ENCODE data around the gene MEGF8. TPM values are rescaled to one million over a fixed set of nuclear protein-coding genes. Genes with fewer than 3 reads are reported as not detected.

MEGF8 gene
- polyA plus RNA-seq, 1 donor from 2014 or later, result 21.5 TPM

DNA sequence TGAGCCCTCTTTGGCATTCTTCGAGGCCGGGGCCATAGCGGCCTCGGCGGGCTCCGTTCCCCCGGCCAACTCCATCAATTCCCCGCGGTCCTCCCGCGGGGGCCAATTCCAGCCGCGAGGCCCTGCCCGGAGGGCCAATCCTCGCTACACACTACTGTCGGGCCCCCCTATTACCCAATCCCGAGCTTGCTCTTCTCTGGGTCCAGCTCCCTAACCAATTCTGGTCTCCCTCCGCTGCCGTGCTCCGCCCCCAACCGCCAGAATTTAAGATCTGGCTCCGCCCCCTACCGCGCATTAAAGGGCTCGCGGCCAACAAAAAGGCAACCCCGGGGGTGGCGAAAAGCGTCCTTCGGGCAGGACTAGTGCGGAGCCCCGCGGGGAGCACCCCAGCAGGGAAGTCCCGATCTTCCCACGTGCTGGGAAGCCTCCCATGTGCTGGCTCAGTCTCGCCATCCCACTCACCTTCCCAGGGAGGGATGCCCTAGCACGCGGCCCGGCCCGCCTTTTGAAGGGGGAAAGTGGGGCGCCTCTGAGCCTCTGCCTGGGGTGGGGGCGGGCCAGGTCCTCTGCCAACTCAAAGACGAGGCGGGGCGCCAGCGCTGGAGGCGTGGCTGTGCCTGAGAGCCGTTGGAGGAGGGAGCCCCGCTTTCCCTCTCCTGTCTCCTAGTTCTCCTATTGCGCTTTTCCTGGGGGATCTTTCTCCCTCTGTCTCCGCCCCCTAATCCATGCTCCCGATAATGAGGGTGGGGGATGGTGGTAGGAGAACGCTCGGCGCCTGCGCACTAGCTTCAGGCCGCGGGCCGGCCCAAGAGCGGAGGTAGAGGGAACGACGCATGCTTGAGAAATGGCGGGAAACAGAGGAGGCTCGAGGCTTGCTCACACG lies 98.3 kb downstream of the MEGF8 start:
- H3K9me2 ChIP-seq (ENCODE audit: insufficient read depth, low read length), result no peaks in the 10 kb centered on the region
- H3K27ac ChIP-seq (ENCODE audit: low read length), result peak overlapping the region; percentile 79
- peak overlapping the region; percentile 82 for H3K9ac ChIP-seq (ENCODE audit: low read length)
- no peaks in the 10 kb centered on the region for H4K20me1 ChIP-seq (ENCODE audit: insufficient read depth)
- no peaks in the 10 kb centered on the region for H3F3A ChIP-seq (ENCODE audit: insufficient read depth, low read length, poor library complexity, severe bottlenecking)
- no peaks in the 10 kb centered on the region for H3K36me3 ChIP-seq (ENCODE audit: insufficient read depth, low read length)
- no peaks in the 10 kb centered on the region for H3K79me2 ChIP-seq (replicated peaks; ENCODE audit: insufficient read depth, low read length)
- peak; percentile 10 for TF ChIP-seq REST (IDR thresholded peaks at IDR 0.05; ENCODE audit: borderline replicate concordance)
- no peak for TF ChIP-seq CTCF (IDR thresholded peaks at IDR 0.05; ENCODE audit: poor library complexity, severe bottlenecking)
- no peak for TF ChIP-seq EP300 (conservative IDR thresholded peaks at IDR 0.05; ENCODE audit: poor library complexity, severe bottlenecking)
- TF ChIP-seq RAD21 (conservative IDR thresholded peaks at IDR 0.05), result no peak
- no peak for TF ChIP-seq POLR2AphosphoS5 (IDR thresholded peaks at IDR 0.05)
- peak; percentile 85 for TF ChIP-seq MXI1 (conservative IDR thresholded peaks at IDR 0.05; ENCODE audit: poor library complexity, severe bottlenecking)
- TF ChIP-seq SMC3 (conservative IDR thresholded peaks at IDR 0.05; ENCODE audit: poor library complexity), result no peak
- peak overlapping the region; percentile 87 for H3K4me3 ChIP-seq (ENCODE audit: low read length)
- peak overlapping the region; percentile 58 for H2AFZ ChIP-seq (ENCODE audit: low read depth, low read length)
- H3K27me3 ChIP-seq (ENCODE audit: insufficient read depth, low read depth, low read length), result no peaks in the 10 kb centered on the region
- no peaks in the 10 kb centered on the region for H3K9me3 ChIP-seq (ENCODE audit: low read length)
- H3K4me2 ChIP-seq (ENCODE audit: low read length), result peak overlapping the region; percentile 38

GRCh38 chr19:42424345-42424707 lies 98.9 kb downstream of the MEGF8 start:
- Histone ChIP-seq H3K9me2 (ENCODE audit: insufficient read depth, low read length) (no peaks in the 10 kb centered on the region), H3K4me3 (ENCODE audit: low read length) (peak overlapping the region; percentile 87), H3K27me3 (ENCODE audit: insufficient read depth, low read depth, low read length) (no peaks in the 10 kb centered on the region), H3K27ac (ENCODE audit: low read length) (peak overlapping the region; percentile 79), H3K9ac (ENCODE audit: low read length) (peak overlapping the region; percentile 82), H4K20me1 (ENCODE audit: insufficient read depth) (no peaks in the 10 kb centered on the region), H3K4me2 (ENCODE audit: low read length) (no peak overlapping the region), H3K36me3 (ENCODE audit: insufficient read depth, low read length) (no peaks in the 10 kb centered on the region), H3K79me2 (replicated peaks; ENCODE audit: insufficient read depth, low read length) (no peaks in the 10 kb centered on the region), H2AFZ (ENCODE audit: low read depth, low read length) (no peak overlapping the region), H3F3A (ENCODE audit: insufficient read depth, low read length, poor library complexity, severe bottlenecking) (no peaks in the 10 kb centered on the region), H3K9me3 (ENCODE audit: low read length) (no peaks in the 10 kb centered on the region)
- TF ChIP-seq SMC3 (conservative IDR thresholded peaks at IDR 0.05; ENCODE audit: poor library complexity), result no peak
- TF ChIP-seq REST (IDR thresholded peaks at IDR 0.05; ENCODE audit: borderline replicate concordance), result no peak
- TF ChIP-seq TAF1 (IDR thresholded peaks at IDR 0.05; ENCODE audit: low read depth), result no peak
- no peak for TF ChIP-seq POLR2AphosphoS5 (IDR thresholded peaks at IDR 0.05)
- no peak for TF ChIP-seq EP300 (conservative IDR thresholded peaks at IDR 0.05; ENCODE audit: poor library complexity, severe bottlenecking)
- no peak for TF ChIP-seq RAD21 (conservative IDR thresholded peaks at IDR 0.05)
- TF ChIP-seq EZH2 (IDR thresholded peaks at IDR 0.05; ENCODE audit: borderline replicate concordance, insufficient read depth, low read length, poor library complexity, severe bottlenecking), result no peak
- TF ChIP-seq MXI1 (conservative IDR thresholded peaks at IDR 0.05; ENCODE audit: poor library complexity, severe bottlenecking), result no peak
- no peak for TF ChIP-seq CTCF (IDR thresholded peaks at IDR 0.05; ENCODE audit: poor library complexity, severe bottlenecking)

Measured in neural cell (in vitro differentiated cells).